Trophoblast cell (in vitro differentiated cells and primary cell): ENCODE results near the gene C2CD2L.

ENCODE experiments used
- DNase-seq, 2 donors: peaks; one replicate each; pipeline ENCODE4 v3.0.0-alpha.2; 2016
- H2AFZ ChIP-seq: 2 replicates; pipeline ENCODE4 v1.6.1; 2013; ENCODE audit warnings: low read length, moderate library complexity, mild to moderate bottlenecking; ENCODE audit not compliant: insufficient read depth, poor library complexity
- H2AK5ac ChIP-seq: 2 replicates; pipeline ENCODE4 v1.6.1; 2013; ENCODE audit warnings: mild to moderate bottlenecking, low read length
- H2BK120ac ChIP-seq: 2 replicates; pipeline ENCODE4 v1.6.1; 2013; ENCODE audit warnings: low read length, mild to moderate bottlenecking, moderate library complexity; ENCODE audit not compliant: insufficient read depth, poor library complexity
- H2BK12ac ChIP-seq: 2 replicates; pipeline ENCODE4 v1.6.1; 2013; ENCODE audit warnings: mild to moderate bottlenecking, low read length, moderate library complexity
- H2BK5ac ChIP-seq: 2 replicates; pipeline ENCODE4 v1.6.1; 2013; ENCODE audit warnings: low read length, low read depth, moderate library complexity, mild to moderate bottlenecking; ENCODE audit not compliant: poor library complexity
- H3K14ac ChIP-seq: 2 replicates; pipeline ENCODE4 v1.6.1; 2013; ENCODE audit warnings: mild to moderate bottlenecking, low read length
- H3K18ac ChIP-seq: 2 replicates; pipeline ENCODE4 v1.6.1; 2013; ENCODE audit warnings: mild to moderate bottlenecking, low read length
- H3K23ac ChIP-seq: 2 replicates; pipeline ENCODE4 v1.6.1; 2013; ENCODE audit warnings: low read length
- H3K27ac ChIP-seq: 2 replicates; pipeline ENCODE4 v1.5.1; 2013; ENCODE audit warnings: low read depth, mild to moderate bottlenecking, inconsistent platforms, low read length, moderate library complexity
- H3K27me3 ChIP-seq: 2 replicates; pipeline ENCODE4 v1.6.1; 2013; ENCODE audit warnings: inconsistent platforms, mild to moderate bottlenecking, low read length, moderate library complexity; ENCODE audit not compliant: insufficient read depth
- H3K36me3 ChIP-seq, 2 experiments: 1 replicate in 1 of 2; 2 replicates in 1 of 2; pipeline ENCODE4 v1.6.1; 2013; ENCODE audit warnings: low read length in 2 of 2, mild to moderate bottlenecking in 2 of 2, moderate library complexity in 1 of 2; ENCODE audit not compliant: insufficient read depth in 2 of 2, control insufficient read depth in 1 of 2
- H3K4ac ChIP-seq: 2 replicates; pipeline ENCODE4 v1.6.1; 2013; ENCODE audit warnings: low read depth, mild to moderate bottlenecking, low read length, moderate library complexity
- H3K4me1 ChIP-seq, 2 experiments: 1 replicate in 1 of 2; 2 replicates in 1 of 2; pipeline ENCODE4 v1.6.1; 2013; ENCODE audit warnings: low read length in 2 of 2, mild to moderate bottlenecking in 2 of 2, moderate library complexity in 1 of 2; ENCODE audit not compliant: insufficient read depth in 2 of 2, control insufficient read depth in 1 of 2
- H3K4me2 ChIP-seq: 2 replicates; pipeline ENCODE4 v1.6.1; 2013; ENCODE audit warnings: inconsistent platforms, mild to moderate bottlenecking, low read length, moderate library complexity
- H3K4me3 ChIP-seq: 2 replicates; pipeline ENCODE4 v1.5.1; 2013; ENCODE audit warnings: mild to moderate bottlenecking, low read depth, low read length, inconsistent platforms
- H3K79me1 ChIP-seq: one replicate; pipeline ENCODE4 v1.6.1; 2013; ENCODE audit warnings: low read length
- H3K79me2 ChIP-seq: 2 replicates; pipeline ENCODE4 v1.6.1; 2013; ENCODE audit warnings: low read length, mild to moderate bottlenecking; ENCODE audit not compliant: control insufficient read depth, insufficient read depth, poor library complexity
- H3K9ac ChIP-seq: 2 replicates; pipeline ENCODE4 v1.6.1; 2013; ENCODE audit warnings: mild to moderate bottlenecking, low read length
- H3K9me3 ChIP-seq: 2 replicates; pipeline ENCODE4 v1.6.1; 2013; ENCODE audit warnings: low read depth, mild to moderate bottlenecking, control low read depth, inconsistent platforms, low read length; ENCODE audit not compliant: insufficient read depth
- H4K12ac ChIP-seq: 2 replicates; pipeline ENCODE4 v1.6.1; 2013; ENCODE audit warnings: low read depth, mild to moderate bottlenecking, low read length, moderate library complexity
- H4K8ac ChIP-seq: 2 replicates; pipeline ENCODE4 v1.6.1; 2013; ENCODE audit warnings: low read depth, mild to moderate bottlenecking, low read length, moderate library complexity
- H4K91ac ChIP-seq: one replicate; pipeline ENCODE4 v1.6.1; 2013; ENCODE audit warnings: low read depth, mild to moderate bottlenecking, low read length, moderate library complexity
- WGBS: extraction: QIAGEN DNeasy Blood & Tissue Kit; methylation state at CpG from one replicate; pipeline ENCODE4 v1.1.7; 2013; ENCODE audit warnings: missing lambda C conversion rate; ENCODE audit not compliant: insufficient read length, insufficient coverage; ENCODE audit errors: extremely low coverage; 5-methylcytosine and 5-hydroxymethylcytosine counted together

The C2CD2L gene

GRCh38 chr11:119117004-119117706 lies 10.0 kb downstream of the C2CD2L start:
- no peak overlapping the region for H2BK5ac ChIP-seq
- peaks cover 4% of the 10 kb centered on the region for H3K79me2 ChIP-seq
- H3K4me2 ChIP-seq: no peak overlapping the region
- no peak overlapping the region for H2BK120ac ChIP-seq
- H3K4me3 ChIP-seq: no peak overlapping the region
- H3K4ac ChIP-seq: no peak overlapping the region
- no peak overlapping the region for H4K91ac ChIP-seq
- H3K23ac ChIP-seq: no peak overlapping the region
- peaks cover 0 to 3% of the 10 kb centered on the region in 2 experiments for H3K4me1 ChIP-seq
- H3K18ac ChIP-seq: no peak overlapping the region
- H2AK5ac ChIP-seq: no peak overlapping the region
- H4K8ac ChIP-seq: no peak overlapping the region
- DNase-seq: no peak
- H3K14ac ChIP-seq: no peak overlapping the region
- no CpG with 5 or more reads among the region's 3 CpGs for WGBS
- H3K27ac ChIP-seq: no peak overlapping the region
- H3K79me1 ChIP-seq: peaks cover 7% of the 10 kb centered on the region
- peaks cover 13 to 14% of the 10 kb centered on the region in 2 experiments for H3K36me3 ChIP-seq
- H4K12ac ChIP-seq: no peak overlapping the region
- H2AFZ ChIP-seq: no peak overlapping the region
- H2BK12ac ChIP-seq: no peak overlapping the region
- no peak overlapping the region for H3K9ac ChIP-seq
- H3K27me3 ChIP-seq: no peaks in the 10 kb centered on the region
- H3K9me3 ChIP-seq: no peaks in the 10 kb centered on the region

- WGBS: no CpG with 5 or more reads among the region's 5 CpGs
- no peak overlapping the region for H2AFZ ChIP-seq
- H2BK120ac ChIP-seq: no peak overlapping the region
- H3K9me3 ChIP-seq: no peaks in the 10 kb centered on the region
- no peak overlapping the region for H2AK5ac ChIP-seq
- no peak overlapping the region for H3K4ac ChIP-seq
- no peak overlapping the region for H3K4me2 ChIP-seq
- no peak overlapping the region for H3K27ac ChIP-seq
- peaks cover 0 to 9% of the 10 kb centered on the region in 2 experiments for H3K4me1 ChIP-seq
- H2BK12ac ChIP-seq: no peak overlapping the region
- no peak overlapping the region for H3K23ac ChIP-seq
- no peak for DNase-seq
- no peak overlapping the region for H3K4me3 ChIP-seq
- H2BK5ac ChIP-seq: no peak overlapping the region
- no peak overlapping the region for H3K9ac ChIP-seq
- no peak overlapping the region for H3K14ac ChIP-seq
- H3K27me3 ChIP-seq: no peaks in the 10 kb centered on the region
- H4K8ac ChIP-seq: no peak overlapping the region
- H3K36me3 ChIP-seq: peaks cover 9 to 13% of the 10 kb centered on the region in 2 experiments
- H4K12ac ChIP-seq: no peak overlapping the region
- no peak overlapping the region for H3K18ac ChIP-seq
- no peak overlapping the region for H4K91ac ChIP-seq
- H3K79me1 ChIP-seq: peaks cover 7% of the 10 kb centered on the region
- peaks cover 5% of the 10 kb centered on the region for H3K79me2 ChIP-seq
These were observed 11.1 kb downstream of the C2CD2L start for GRCh38 chr11:119118227-119118626.

DNA sequence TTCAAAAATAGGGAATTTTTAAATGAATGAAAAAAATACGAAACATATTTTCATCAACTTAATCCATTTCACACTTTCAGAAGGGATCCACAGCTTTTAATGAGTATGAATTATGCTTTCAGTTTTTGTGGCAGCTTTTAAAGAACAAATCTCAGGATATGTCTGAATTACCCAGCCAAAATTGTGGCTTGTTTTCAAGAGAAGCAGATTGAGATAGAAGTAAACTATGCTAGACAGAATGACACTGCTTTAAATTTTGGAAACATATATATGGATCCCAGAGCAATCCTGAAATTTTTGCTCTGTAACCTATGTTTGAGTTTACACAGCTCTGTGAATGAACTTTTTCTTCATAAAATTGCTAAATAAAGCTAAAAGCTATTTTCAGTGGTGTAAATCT lies 11.8 kb downstream of the C2CD2L start:
- no CpG with 5 or more reads among the region's 1 CpG for WGBS
- H3K4me2 ChIP-seq: no peak overlapping the region
- peaks cover 0 to 9% of the 10 kb centered on the region in 2 experiments for H3K4me1 ChIP-seq
- no peaks in the 10 kb centered on the region for H3K27me3 ChIP-seq
- H3K27ac ChIP-seq: no peak overlapping the region
- H2AK5ac ChIP-seq: no peak overlapping the region
- H2AFZ ChIP-seq: no peak overlapping the region
- no peak overlapping the region for H3K4me3 ChIP-seq
- H4K91ac ChIP-seq: no peak overlapping the region
- no peak overlapping the region for H3K18ac ChIP-seq
- H4K8ac ChIP-seq: no peak overlapping the region
- DNase-seq: no peak
- H3K9ac ChIP-seq: no peak overlapping the region
- no peak overlapping the region for H2BK5ac ChIP-seq
- no peak overlapping the region for H3K4ac ChIP-seq
- peaks cover 5% of the 10 kb centered on the region for H3K79me2 ChIP-seq
- H2BK120ac ChIP-seq: no peak overlapping the region
- no peak overlapping the region for H4K12ac ChIP-seq
- no peak overlapping the region for H3K14ac ChIP-seq
- H3K23ac ChIP-seq: no peak overlapping the region
- H3K9me3 ChIP-seq: no peaks in the 10 kb centered on the region
- H3K36me3 ChIP-seq: peaks cover 4 to 8% of the 10 kb centered on the region in 2 experiments
- no peak overlapping the region for H2BK12ac ChIP-seq
- peaks cover 7% of the 10 kb centered on the region for H3K79me1 ChIP-seq

DNA sequence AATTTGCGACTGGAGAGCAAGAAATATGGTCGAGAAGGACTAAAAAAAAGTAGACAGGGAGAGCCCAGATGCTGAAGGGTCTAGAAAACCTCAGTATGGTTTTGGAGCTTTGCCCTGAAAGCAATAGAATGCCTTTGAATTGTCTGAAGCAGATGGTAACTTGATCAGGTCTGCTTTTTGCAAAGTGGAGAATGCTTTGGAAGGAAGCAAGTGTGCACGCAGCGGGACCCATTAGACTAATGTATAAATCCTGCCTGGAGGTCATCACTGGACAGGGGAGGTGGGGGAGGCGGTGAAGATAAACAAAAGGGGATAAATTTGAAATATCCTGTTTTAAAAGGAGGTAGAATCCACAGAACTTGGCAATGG lies 13.5 kb downstream of the C2CD2L start:
- peak overlapping the region; percentile 23 for H4K12ac ChIP-seq
- peak overlapping the region; percentile 19 for H2AFZ ChIP-seq
- peak overlapping the region; percentile 80 for H3K4me2 ChIP-seq
- no peak for DNase-seq
- no peak overlapping the region for H3K4ac ChIP-seq
- no peak overlapping the region for H2BK12ac ChIP-seq
- H3K18ac ChIP-seq: no peak overlapping the region
- H2BK120ac ChIP-seq: no peak overlapping the region
- H3K27me3 ChIP-seq: no peaks in the 10 kb centered on the region
- H3K4me1 ChIP-seq: peaks cover 0 to 9% of the 10 kb centered on the region in 2 experiments
- H2AK5ac ChIP-seq: no peak overlapping the region
- H3K9me3 ChIP-seq: no peaks in the 10 kb centered on the region
- WGBS: 100% methylated on average over 2 of the region's 5 CpGs
- peak overlapping the region; percentile 42 for H3K9ac ChIP-seq
- H3K27ac ChIP-seq: no peak overlapping the region
- peaks cover 5% of the 10 kb centered on the region for H3K79me2 ChIP-seq
- H3K4me3 ChIP-seq: no peak overlapping the region
- H2BK5ac ChIP-seq: no peak overlapping the region
- no peak overlapping the region for H3K23ac ChIP-seq
- H4K91ac ChIP-seq: no peak overlapping the region
- peak overlapping the region; percentile 65 for H4K8ac ChIP-seq
- peaks cover 7 to 8% of the 10 kb centered on the region in 2 experiments for H3K36me3 ChIP-seq
- no peak overlapping the region for H3K14ac ChIP-seq
- peaks cover 7% of the 10 kb centered on the region for H3K79me1 ChIP-seq
